HG02759 (cell line): Measurements from ENCODE around the gene RPS6KB2.
"Not testable (repeated sequence)": the region's sequence is repeated elsewhere in the genome, so short reads cannot be mapped to it uniquely, and the experiment has no call there.

Experiments
- ATAC-seq: cut with Tn5 transposase; IDR thresholded peaks from one replicate; pipeline ENCODE4 v1.9.1; 2021; ENCODE audit warnings: mild to moderate bottlenecking, moderate library complexity; ENCODE audit not compliant: unreplicated experiment

The RPS6KB2 gene

DNA sequence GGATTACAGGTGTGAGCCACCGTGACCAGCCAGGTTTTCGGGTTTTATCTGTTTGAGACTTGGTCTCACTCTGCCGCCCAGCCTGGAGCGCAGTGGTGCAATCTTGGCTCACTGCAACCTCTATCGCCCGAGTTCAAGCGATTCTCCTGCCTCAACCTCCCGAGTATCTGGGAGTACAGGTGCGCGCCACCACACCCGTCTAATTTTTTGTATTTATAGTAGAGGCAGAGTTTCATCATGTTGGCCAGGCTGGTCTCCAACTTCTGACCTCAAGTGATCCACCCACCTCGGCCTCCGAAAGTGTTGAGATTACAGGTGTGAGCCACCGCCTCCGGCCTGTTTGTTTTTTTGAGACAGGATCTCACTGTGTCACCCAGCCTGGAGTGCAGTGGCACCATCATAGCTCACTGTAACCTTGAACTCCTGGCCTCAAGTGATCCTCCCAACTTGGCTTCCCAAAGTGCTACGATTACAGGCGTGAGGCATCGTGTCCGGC lies 882 bp upstream of the RPS6KB2 start:
- not testable (repeated sequence) for ATAC-seq

DNA sequence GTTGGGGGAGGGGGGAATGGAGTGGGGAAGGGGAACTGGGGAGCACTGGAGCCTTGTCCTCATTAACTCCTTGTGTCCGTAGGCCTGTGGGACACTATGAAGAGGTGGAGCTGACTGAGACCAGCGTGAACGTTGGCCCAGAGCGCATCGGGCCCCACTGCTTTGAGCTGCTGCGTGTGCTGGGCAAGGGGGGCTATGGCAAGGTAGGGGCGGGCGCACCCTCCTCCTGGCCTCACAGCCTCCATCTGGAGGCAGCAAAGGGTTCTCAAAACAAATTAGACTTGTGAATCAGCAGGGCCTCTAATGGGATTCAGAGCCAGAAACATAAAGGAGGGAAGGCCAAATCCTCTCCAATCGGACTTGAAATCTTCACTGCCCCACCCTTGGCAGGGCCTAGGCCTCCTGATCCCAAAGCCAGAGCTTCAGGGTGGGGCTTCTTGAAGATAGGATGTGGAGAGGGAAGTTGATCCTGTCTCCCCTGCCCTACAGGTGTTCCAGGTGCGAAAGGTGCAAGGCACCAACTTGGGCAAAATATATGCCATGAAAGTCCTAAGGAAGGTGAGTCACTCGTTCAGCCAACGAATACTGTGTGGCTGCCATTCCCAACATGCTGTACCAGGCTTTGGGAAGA lies 859 bp downstream of the RPS6KB2 start:
- ATAC-seq = no peak

DNA sequence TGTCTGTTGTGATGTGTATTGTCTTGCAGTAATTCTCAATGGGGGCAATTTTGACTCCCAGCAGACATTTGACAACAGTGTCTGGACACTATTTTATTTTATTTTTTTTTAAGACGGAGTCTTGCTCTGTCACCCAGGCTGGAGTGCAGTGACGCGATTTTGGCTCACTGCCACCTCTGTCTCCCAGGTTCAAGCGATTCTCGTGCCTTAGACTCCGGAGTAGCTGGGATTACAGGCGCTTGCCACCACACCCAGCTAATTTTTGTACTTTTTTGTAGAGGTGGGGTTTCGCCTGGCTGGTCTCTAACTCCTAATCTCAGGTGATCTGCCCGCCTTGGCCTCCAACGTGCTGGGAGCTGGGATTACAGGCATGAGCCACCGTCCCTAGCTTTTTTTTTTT lies 1.4 kb downstream of the RPS6KB2 start:
- ATAC-seq = no peak

DNA sequence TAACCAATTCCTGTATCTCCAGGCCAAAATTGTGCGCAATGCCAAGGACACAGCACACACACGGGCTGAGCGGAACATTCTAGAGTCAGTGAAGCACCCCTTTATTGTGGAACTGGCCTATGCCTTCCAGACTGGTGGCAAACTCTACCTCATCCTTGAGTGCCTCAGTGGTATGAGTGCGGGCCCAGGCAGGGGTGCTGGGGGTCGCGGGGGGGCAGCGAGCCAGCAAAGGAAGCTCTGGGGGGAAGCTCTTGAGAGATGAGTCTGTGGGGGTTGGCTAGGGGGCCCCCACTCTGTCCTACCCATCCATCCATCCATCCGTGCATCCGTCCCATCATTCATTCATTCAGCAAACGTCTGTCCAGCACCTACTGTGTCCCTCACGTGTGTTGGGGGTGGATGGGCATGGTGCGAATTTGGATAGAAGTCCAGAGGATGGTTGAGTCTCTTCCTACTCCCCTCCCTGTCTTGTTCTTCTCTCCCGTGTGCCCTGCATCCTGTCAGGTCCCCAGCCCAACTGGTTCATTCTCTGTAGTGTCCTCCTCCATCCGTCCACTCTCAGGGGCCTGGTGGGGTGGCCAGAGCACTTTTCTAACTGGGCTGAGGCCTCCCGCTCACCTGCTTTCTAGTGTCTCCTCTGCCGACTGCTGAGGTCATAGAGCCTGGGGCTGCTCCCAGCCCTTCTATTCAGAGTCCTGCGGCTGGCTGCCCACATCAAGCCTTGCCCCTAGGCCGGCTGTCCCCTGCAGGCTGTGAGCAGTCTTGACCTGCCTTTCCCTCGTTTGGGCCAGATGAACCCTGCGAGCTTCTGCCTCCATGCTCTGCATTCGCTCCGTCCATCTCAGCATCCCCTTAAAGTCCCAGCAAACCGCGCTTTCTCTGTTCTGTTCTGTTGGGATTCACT lies 3.3 kb downstream of the RPS6KB2 start:
- ATAC-seq = no peak

DNA sequence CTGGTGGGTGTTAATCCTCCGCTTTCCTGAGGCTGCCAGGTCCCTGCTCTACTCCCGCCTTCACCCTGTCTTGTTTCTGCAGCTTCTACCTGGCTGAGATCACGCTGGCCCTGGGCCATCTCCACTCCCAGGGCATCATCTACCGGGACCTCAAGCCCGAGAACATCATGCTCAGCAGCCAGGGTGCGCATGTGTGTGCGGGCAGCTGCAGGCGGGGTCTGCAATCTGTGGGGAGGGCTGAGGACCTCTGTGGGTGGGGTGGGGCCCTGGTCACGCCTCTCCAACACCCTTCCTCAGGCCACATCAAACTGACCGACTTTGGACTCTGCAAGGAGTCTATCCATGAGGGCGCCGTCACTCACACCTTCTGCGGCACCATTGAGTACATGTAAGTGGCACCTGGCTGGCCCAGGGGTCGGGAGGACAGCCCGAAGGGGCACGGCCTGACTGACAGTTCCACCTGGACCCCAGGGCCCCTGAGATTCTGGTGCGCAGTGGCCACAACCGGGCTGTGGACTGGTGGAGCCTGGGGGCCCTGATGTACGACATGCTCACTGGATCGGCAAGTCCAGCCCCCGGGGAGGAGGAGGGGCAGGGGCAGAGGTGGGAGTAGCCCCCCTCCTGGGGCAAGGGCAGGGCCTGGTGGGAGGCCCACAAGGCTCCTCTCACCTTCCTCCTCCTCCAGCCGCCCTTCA lies 4.5 kb downstream of the RPS6KB2 start:
- ATAC-seq = no peak

DNA sequence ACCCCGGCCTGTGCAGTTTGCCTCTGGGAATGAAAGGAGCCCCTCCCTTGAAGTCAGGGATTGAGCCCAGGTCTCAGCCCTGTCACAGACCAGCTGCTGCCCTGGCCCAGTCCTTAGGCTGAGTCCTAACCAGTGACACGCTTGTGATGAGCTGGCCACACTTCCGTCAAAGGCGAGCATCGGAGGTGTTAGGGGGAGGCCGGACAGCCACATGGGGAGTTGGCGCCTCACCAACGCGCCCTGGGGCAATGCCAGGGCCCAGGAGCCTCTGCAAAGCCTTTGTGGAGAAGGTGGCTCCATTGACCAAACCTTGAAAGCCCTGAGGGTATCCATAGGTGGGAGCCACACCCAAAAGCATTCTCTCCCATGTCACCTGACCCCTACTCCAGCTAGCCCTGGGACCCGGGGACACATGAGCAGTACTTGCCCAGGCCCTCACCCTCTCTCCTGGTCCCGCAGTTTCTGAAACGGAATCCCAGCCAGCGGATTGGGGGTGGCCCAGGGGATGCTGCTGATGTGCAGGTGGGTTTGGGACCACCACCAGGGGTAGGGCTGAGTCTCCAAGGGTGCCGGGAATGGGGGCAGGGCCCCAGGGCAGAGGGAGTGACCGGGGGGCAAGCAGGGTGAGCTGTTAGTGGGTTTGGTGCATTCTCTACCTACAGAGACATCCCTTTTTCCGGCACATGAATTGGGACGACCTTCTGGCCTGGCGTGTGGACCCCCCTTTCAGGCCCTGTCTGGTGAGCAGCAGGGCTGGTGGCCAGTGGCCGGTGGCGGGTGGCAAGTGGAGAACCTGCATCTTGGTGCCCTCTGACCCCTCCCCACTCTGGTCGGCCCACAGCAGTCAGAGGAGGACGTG lies 5.5 kb downstream of the RPS6KB2 start:
- no peak for ATAC-seq

DNA sequence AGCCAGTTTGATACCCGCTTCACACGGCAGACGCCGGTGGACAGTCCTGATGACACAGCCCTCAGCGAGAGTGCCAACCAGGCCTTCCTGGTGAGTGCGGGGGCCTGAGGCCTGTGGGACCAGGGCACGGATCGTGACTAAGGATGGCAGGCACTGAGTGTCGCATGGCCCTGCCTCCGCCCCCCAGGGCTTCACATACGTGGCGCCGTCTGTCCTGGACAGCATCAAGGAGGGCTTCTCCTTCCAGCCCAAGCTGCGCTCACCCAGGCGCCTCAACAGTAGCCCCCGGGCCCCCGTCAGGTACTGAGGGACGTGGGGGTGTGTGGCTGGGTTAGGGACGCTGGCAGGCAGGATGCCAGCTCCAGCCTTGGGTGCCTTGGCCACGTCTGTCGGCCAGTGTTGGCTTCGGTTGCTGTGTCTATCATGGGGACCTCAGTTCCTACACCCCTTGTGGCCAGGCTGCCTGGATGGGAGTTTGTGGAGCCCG lies 6.1 kb downstream of the RPS6KB2 start:
- no peak for ATAC-seq

DNA sequence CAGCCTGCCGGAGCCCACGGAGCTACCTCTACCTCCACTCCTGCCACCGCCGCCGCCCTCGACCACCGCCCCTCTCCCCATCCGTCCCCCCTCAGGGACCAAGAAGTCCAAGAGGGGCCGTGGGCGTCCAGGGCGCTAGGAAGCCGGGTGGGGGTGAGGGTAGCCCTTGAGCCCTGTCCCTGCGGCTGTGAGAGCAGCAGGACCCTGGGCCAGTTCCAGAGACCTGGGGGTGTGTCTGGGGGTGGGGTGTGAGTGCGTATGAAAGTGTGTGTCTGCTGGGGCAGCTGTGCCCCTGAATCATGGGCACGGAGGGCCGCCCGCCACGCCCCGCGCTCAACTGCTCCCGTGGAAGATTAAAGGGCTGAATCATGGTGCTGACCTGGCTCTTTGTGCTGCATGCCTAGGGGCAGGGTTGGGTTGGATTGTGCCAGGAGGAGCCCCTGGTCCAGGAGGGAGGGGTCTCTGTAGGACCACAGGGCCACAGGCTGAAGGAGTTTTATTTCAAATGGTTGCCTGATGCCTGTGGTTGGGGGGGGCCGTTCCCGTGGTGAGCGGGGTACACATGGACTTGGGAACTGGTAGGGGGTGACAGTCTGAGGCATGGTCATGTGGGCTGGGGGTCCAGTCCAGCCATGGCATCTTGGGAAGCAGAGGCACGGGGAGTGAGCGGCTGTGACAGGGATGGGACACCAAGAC lies 6.9 kb downstream of the RPS6KB2 start:
- ATAC-seq = no peak

DNA sequence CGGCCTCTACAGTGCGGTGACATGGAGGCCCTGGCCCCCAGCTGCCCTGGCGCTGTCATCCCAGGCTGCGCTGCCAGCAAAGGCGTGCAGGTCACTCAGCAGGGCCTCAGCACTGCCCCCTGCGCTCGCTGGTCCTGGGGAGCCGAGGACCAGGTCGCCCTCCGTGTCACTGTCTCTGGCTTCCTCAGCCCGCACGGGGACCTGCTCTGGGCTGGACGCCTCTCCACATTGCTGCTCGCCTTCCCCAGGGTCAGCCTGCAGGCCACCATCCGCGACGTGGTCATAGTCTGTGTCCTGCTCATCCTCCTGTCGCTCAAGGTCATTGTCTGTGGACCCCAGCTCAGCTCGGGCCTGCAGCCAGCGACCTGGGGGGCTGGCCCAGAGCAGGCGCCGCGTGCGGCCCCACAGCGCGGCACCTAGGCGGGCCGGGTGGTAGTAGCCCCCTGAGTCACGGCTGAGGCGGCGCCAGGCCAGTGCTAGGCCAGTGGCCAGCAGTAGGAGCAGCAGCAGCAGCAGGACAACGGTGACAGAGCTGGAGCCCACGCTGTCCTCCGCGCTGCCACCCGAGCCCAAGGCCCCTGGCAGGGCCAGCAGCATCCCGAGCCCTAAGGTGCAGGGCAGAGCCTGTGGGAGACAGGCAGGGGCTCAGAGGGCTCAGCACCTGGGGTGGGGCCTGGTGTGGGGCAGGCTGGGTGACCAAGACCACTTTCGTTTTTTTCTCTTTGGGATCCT lies 7.6 kb downstream of the RPS6KB2 start:
- no peak for ATAC-seq

DNA sequence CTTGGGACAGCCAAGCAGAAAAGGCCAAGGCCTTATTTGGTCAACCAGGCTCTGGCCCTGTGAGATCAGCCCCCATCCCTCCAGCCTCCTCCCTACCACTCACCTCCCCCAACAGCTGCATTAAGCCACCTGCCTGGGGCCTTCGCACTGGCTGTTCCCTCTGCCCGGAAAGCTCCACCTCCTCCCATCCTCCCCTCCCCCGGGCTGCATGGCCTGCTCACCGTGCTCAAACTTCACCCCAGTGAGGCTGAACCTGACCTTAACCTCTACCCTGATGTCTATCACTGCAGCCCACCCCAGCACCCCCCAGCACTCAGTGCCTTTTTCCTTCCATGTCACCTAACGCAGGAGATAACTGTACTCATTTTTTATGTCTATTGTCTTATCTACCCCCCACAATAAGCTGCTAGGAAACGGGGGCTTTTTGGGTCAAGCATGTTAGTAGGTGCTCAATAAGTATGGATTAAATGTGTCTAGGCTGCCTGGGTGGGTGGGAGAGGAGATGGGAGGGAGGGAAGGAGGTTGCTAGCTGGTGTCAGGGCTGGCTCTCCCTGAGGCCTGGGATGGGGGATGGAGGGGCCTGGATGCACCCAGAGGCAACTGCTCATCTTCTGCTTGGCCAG lies 8.3 kb downstream of the RPS6KB2 start:
- peak; percentile 42 for ATAC-seq

DNA sequence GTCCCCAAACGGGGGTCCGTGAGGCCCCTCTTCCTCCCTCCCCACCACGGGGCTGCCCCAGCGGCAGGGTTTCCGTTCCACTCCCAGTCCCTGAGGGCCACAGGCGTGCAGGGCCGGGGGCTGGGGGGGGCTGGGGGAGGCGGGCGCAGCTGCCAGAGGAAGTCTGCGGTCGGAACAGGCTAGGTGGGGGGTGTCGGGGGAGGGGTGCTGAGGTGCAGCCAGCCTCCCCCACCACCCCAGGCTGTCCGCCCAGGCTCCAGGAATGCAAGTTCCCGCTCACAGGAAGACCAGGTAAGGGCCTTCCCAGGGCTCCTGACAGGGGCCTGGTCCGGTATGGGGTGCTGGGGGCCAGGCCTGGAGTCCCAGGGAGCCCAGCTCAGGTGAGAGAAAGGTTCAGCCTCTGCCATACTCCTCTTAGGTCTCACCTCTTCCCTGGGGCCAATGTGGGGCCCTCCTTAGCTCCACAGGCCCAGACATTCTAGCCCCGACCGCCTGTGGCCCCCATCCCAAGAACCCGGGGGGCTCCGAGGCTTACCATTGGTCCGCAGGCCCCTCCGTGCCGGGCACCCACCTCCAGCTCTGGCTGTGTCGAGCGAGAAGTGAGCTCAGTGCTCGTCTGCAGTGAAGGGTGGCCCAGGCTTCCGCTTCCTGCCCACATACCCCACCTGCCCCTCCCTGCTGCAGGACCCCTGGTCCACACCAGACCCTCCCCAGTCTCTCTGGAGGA lies 9.0 kb downstream of the RPS6KB2 start, which contains the start of gene PTPRCAP:
PTPRCAP (minus strand) TSS at position 601 of the 727 bp plus-strand sequence; CDS start at position 538, 63 bp downstream.
- peak; percentile 31 for ATAC-seq

DNA sequence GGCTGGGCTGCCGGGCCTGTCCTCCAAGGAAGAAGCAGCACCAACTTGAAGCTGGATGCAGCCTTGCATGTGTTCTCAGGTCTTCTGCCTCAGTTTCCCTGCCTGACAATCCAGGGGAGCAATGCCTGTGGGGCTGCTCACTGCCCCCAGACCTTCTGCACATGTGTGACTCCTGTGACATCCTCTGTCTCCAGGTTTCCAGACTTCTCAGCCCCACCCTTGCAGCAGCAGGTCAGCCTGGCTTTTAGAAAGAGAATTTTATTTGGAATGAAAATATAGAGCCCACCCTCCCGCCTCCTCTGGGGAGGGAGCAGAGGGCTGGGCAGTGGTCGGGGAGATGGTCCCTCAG lies 9.5 kb downstream of the RPS6KB2 start:
- ATAC-seq = no peak

DNA sequence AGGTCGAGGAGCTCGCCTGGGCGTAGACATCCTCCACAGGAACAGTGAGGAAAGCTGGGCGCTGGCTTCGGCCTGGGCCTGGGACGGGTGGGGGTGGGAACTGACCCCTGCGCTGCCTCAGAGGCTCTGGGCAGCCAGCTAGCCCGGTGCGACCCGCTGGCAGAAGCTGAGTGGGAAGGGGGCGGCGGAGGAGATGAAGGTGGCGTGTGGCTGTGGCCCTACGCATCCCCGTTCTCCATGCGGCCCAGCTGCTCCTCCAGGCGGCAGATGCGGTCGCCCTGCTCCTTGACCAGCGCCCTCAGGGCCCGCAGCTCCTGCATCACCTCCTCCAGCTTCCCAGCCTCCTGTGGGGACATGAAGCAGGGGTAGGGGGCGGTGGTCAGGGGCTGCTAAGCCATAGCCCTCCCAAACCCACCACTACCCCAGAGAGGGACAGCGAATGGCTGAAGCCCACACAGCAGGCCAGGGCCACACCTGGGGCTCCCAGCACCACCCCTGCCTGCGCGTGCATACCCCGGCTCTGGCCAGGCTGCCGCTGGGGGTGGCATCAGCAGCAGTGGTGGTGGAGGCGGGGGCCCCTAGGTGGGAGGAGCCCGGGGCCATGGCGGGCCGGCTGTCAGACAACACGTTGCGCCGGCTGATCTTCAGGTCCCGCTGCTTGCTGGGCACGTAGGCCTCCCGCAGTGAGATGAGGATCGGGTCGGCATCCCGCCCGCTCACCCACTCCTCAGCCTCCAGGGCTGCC lies 10.0 kb downstream of the RPS6KB2 start:
- no peak for ATAC-seq

DNA sequence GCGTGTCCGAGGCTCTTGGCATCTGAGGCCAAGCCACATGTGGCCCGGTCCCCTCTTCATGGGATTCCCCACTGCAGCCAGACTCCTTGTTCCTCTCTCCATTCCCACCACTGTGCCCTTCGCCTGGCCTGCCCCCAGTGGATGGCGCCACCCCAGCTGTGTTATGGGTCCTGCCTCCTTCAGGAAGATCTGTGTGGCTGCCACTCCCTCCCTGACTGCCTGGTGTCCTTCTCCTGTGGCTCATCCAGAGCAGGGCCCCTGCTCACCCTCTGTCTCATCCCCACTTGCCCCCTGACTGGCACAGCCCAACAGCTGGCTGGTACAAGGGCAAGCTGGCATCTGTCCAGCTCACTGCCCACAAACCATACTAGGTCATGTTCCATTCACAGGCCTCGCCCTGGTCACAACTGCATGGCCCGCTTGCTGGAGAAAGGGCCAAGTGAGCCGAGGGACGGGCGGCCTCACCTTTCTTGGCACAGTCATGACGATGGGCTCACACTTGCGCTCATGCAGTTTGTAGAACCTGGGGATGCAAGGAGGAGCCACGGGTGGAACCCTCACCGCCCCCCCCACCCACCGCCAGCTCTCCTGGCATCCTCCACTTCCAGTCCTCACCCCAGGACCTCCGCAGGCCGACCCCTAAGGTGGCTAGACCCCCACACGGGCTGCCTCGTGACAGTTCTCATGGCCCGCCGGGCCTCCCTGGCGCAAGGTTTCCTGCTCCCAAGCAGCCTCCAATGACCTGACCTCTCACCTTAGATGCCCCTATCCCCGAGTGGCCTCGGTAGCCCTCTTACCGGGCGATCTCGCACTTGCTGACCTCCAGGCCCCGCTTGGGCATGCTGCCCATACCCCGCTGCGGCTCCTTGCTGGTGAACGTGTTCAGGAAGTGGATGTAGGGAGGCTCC lies 11.3 kb downstream of the RPS6KB2 start:
- no peak for ATAC-seq

DNA sequence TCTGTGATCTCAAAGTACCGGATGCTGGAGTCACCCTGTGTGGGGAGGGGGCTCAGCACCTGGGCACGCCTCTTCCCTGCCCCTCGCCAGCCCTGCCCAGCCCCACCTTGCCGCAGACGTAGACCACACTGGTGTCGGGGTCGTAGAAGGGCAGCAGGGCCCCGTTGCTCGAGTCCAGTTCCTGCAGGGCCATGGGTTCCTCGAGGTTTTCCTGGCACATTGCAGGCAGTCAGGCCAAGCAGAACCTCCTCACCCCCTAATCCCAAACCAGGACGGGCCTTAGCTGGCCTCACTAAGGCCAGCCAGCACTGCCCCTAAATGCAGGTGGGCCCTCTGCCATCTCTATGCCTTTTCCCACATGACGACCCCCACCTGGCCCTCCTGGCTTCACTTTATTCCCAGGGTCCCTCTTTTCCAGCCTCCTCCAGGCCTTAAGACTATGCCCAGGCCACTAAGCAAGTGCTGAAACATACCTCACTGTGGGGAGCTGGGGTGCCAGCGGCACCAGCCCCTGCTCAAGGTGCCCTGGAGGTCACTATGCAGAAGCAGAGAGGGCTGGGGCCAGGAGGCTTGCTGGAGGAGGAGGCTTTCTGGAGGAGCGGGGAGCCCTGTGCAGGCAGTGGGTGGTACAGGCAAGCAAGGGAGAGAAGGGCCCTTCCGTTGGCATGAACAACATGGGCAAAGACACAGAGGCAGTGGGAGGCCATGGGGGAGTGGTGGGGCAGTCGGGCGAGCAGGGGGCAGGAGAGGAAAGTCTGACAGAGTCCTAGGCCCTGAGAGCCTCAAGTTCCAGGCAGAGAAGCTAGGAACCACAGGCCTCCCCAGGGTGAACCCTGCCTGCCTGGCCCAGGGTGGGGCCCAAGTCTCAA lies 12.2 kb downstream of the RPS6KB2 start:
- ATAC-seq = no peak
